DMS114 treated with DMSO at 0.1 percent for 48 hours (cell line): Measurements from ENCODE around the gene CD160.
"Not testable (repeated sequence)": the region's sequence is repeated elsewhere in the genome, so short reads cannot be mapped to it uniquely, and the experiment has no call there.

ENCODE experiments used
- DNase-seq: peaks from one replicate; lab custom pipeline; 2025; ENCODE audit not compliant: unreplicated experiment; lab: John Stamatoyannopoulos, UW

The CD160 gene

GRCh38 chr1:145719230-145720079 lies at the start of gene CD160:
TSS of gene CD160 (plus strand) at chr1:145719499. CDS start at chr1:145728328, 8,829 bp downstream.
- DNase-seq: no peak

GRCh38 chr1:145670995-145671745 lies 48.1 kb upstream of the CD160 start:
- not testable (repeated sequence) for DNase-seq

- not testable (repeated sequence) for DNase-seq
These were observed 46.1 kb upstream of the CD160 start for GRCh38 chr1:145673217-145673616.

- DNase-seq: not testable (repeated sequence)
These were observed 34.4 kb upstream of the CD160 start for GRCh38 chr1:145684858-145685257.

GRCh38 chr1:145686078-145686477 lies 33.2 kb upstream of the CD160 start:
- not testable (repeated sequence) for DNase-seq

- DNase-seq: no peak
These were observed 31.0 kb upstream of the CD160 start for GRCh38 chr1:145688328-145688727.

GRCh38 chr1:145688924-145689323 lies 30.4 kb upstream of the CD160 start:
- DNase-seq: no peak

- DNase-seq: no peak
These were observed 29.4 kb upstream of the CD160 start for GRCh38 chr1:145689922-145690321.

- DNase-seq: no peak
These were observed 28.4 kb upstream of the CD160 start for GRCh38 chr1:145690587-145691558.

- no peak for DNase-seq
These were observed 26.4 kb upstream of the CD160 start for GRCh38 chr1:145692785-145693443.

GRCh38 chr1:145695821-145696629 lies 23.3 kb upstream of the CD160 start:
- DNase-seq: no peak

- DNase-seq: no peak
These were observed 22.7 kb upstream of the CD160 start for GRCh38 chr1:145696630-145696960.

GRCh38 chr1:145701306-145701862 lies 17.9 kb upstream of the CD160 start:
- DNase-seq: no peak

GRCh38 chr1:145702052-145702451 lies 17.2 kb upstream of the CD160 start:
- no peak for DNase-seq

- DNase-seq: no peak
These were observed 16.5 kb upstream of the CD160 start for GRCh38 chr1:145702826-145703225.

GRCh38 chr1:145705622-145706021 lies 13.7 kb upstream of the CD160 start:
- DNase-seq: no peak

- no peak for DNase-seq
These were observed 13.1 kb upstream of the CD160 start for GRCh38 chr1:145706086-145706664.

- DNase-seq: no peak
These were observed 12.0 kb upstream of the CD160 start, which contains the start of gene PDZK1 for GRCh38 chr1:145707183-145707867. TSS of gene PDZK1 (minus strand) at chr1:145707368. CDS start at chr1:145688021, 19,347 bp downstream.
